Measurements from ENCODE around the gene PAK6.

PAK6 gene

DNA sequence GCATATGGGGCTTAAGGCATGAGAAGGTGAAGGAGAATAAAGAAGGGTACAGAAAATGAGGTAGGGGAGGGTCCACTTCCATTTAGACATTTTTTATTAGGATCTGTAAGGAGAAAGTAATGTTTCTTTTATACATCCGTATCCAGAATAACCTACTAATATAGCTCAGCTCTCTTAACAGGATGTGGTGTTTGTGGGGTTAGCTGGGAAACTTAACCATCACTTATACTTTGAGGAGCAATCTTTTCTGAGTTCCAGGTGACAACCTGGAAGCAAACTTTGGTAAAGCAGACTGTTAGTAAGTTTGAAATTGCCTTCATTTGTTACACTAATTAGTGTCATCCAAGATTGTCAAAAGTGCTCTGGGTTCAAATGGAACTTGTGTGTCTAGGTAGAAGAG, 41.4 kb upstream of the PAK6 start:
- TF ChIP-seq, protein P1, sequence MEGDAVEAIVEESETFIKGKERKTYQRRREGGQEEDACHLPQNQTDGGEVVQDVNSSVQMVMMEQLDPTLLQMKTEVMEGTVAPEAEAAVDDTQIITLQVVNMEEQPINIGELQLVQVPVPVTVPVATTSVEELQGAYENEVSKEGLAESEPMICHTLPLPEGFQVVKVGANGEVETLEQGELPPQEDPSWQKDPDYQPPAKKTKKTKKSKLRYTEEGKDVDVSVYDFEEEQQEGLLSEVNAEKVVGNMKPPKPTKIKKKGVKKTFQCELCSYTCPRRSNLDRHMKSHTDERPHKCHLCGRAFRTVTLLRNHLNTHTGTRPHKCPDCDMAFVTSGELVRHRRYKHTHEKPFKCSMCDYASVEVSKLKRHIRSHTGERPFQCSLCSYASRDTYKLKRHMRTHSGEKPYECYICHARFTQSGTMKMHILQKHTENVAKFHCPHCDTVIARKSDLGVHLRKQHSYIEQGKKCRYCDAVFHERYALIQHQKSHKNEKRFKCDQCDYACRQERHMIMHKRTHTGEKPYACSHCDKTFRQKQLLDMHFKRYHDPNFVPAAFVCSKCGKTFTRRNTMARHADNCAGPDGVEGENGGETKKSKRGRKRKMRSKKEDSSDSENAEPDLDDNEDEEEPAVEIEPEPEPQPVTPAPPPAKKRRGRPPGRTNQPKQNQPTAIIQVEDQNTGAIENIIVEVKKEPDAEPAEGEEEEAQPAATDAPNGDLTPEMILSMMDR (IDR thresholded peaks at IDR 0.05; ENCODE audit: low read depth, low read length, poor library complexity, severe bottlenecking): no peak
- no peak for TF ChIP-seq EZH2phosphoT487 (IDR thresholded peaks at IDR 0.05; ENCODE audit: borderline replicate concordance, low read length)
- Histone ChIP-seq H3K4me1 (ENCODE audit: control insufficient read depth, low read length) (peaks cover 16% of the 10 kb centered on the region), H3K4me2 (ENCODE audit: low read length) (no peak overlapping the region), H3K9me3 (ENCODE audit: control insufficient read depth, insufficient read depth, low read length) (no peaks in the 10 kb centered on the region), H3K27me3 (ENCODE audit: control insufficient read depth, low read length) (no peaks in the 10 kb centered on the region), H3K27ac (ENCODE audit: low read depth, low read length) (no peak overlapping the region), H3K9me2 (replicated peaks; ENCODE audit: control insufficient read depth, low read length) (no peaks in the 10 kb centered on the region), H3K36me3 (ENCODE audit: control insufficient read depth, low read length) (peaks cover 91% of the 10 kb centered on the region), H3F3A (ENCODE audit: control insufficient read depth, insufficient read depth) (peaks cover 18% of the 10 kb centered on the region; the same call in 1 of the 2 replicates), H3K79me2 (ENCODE audit: control insufficient read depth, low read length) (peaks cover 49% of the 10 kb centered on the region), H4K20me1 (ENCODE audit: control insufficient read depth, insufficient read depth, low read depth, low read length) (no peaks in the 10 kb centered on the region), H3K4me3 (ENCODE audit: low read length) (no peak overlapping the region)

- Histone ChIP-seq H3K79me2 (ENCODE audit: control insufficient read depth, low read length) (peaks cover 38% of the 10 kb centered on the region), H3K27me3 (ENCODE audit: control insufficient read depth, low read length) (no peaks in the 10 kb centered on the region), H4K20me1 (ENCODE audit: control insufficient read depth, insufficient read depth, low read depth, low read length) (no peaks in the 10 kb centered on the region), H3F3A (ENCODE audit: control insufficient read depth, insufficient read depth) (peaks cover 16% of the 10 kb centered on the region; the same call in 1 of the 2 replicates), H3K4me1 (ENCODE audit: control insufficient read depth, low read length) (peaks cover 7% of the 10 kb centered on the region), H3K36me3 (ENCODE audit: control insufficient read depth, low read length) (peaks cover 91% of the 10 kb centered on the region), H3K9me2 (replicated peaks; ENCODE audit: control insufficient read depth, low read length) (no peaks in the 10 kb centered on the region), H3K27ac (ENCODE audit: low read depth, low read length) (no peak overlapping the region), H3K9me3 (ENCODE audit: control insufficient read depth, insufficient read depth, low read length) (no peaks in the 10 kb centered on the region), H3K4me3 (ENCODE audit: low read length) (no peak overlapping the region), H3K4me2 (ENCODE audit: low read length) (no peak overlapping the region)
- no peak for TF ChIP-seq EZH2phosphoT487 (IDR thresholded peaks at IDR 0.05; ENCODE audit: borderline replicate concordance, low read length)
- TF ChIP-seq, protein P1 (IDR thresholded peaks at IDR 0.05; ENCODE audit: low read depth, low read length, poor library complexity, severe bottlenecking): no peak
Observed at GRCh38 chr15:40198355-40199085, 40.3 kb upstream of the PAK6 start.

- Histone ChIP-seq H3K4me1 (ENCODE audit: control insufficient read depth, low read length) (0 out of 2 replicates have a peak, but pooled peaks cover 3% of the 10 kb centered on the region), H3K36me3 (ENCODE audit: control insufficient read depth, low read length) (peaks cover 85% of the 10 kb centered on the region), H3K27ac (ENCODE audit: low read depth, low read length) (no peak overlapping the region), H3K9me3 (ENCODE audit: control insufficient read depth, insufficient read depth, low read length) (no peaks in the 10 kb centered on the region), H3F3A (ENCODE audit: control insufficient read depth, insufficient read depth) (peaks cover 19% of the 10 kb centered on the region), H3K4me2 (ENCODE audit: low read length) (no peak overlapping the region), H4K20me1 (ENCODE audit: control insufficient read depth, insufficient read depth, low read depth, low read length) (no peaks in the 10 kb centered on the region), H3K79me2 (ENCODE audit: control insufficient read depth, low read length) (peaks cover 3% of the 10 kb centered on the region; the same call in 1 of the 2 replicates), H3K27me3 (ENCODE audit: control insufficient read depth, low read length) (no peaks in the 10 kb centered on the region), H3K9me2 (replicated peaks; ENCODE audit: control insufficient read depth, low read length) (no peaks in the 10 kb centered on the region), H3K4me3 (ENCODE audit: low read length) (no peak overlapping the region)
- TF ChIP-seq, protein P1 (IDR thresholded peaks at IDR 0.05; ENCODE audit: low read depth, low read length, poor library complexity, severe bottlenecking): no peak
- TF ChIP-seq EZH2phosphoT487 (IDR thresholded peaks at IDR 0.05; ENCODE audit: borderline replicate concordance, low read length): no peak
Observed at GRCh38 chr15:40204100-40204499, 34.8 kb upstream of the PAK6 start.
